HL-60 (cell line): ENCODE measurements around the gene HOXA11.
A peak's percentile ranks its signal among the peaks of the same experiment; 100 is the strongest.

ENCODE experiments used
- DNase-seq, 2 experiments: peaks; one replicate each; pipeline ENCODE4 v3.0.0-alpha.2; 2010 to 2020; ENCODE audit warnings: low read depth in 1 of 2, low spot score in 1 of 2
- H3K27ac ChIP-seq: fragments of 250-450 bp; sonication (Bioruptor Pico); replicated peaks from 2 replicates; pipeline ENCODE4 v1.5.1; 2020; ENCODE audit warnings: mild to moderate bottlenecking, moderate library complexity
- H3K27me3 ChIP-seq: fragments of 250-450 bp; sonication (Bioruptor Pico); 2 replicates; pipeline ENCODE4 v1.5.1; 2021; ENCODE audit warnings: mild to moderate bottlenecking, moderate library complexity; ENCODE audit not compliant: insufficient read depth, poor library complexity, severe bottlenecking
- H3K4me3 ChIP-seq: replicated peaks from 2 replicates; pipeline ENCODE4 v1.5.1; 2011; ENCODE audit warnings: mild to moderate bottlenecking, control low read depth, low read length; ENCODE audit not compliant: insufficient read depth
- GABPA ChIP-seq: IDR thresholded peaks from 2 replicates; pipeline ENCODE4 v1.6.1; 2012; ENCODE audit warnings: low read depth
- POLR2AphosphoS5 ChIP-seq: IDR thresholded peaks from 2 replicates; pipeline ENCODE4 v1.6.1; 2012; ENCODE audit warnings: low read depth
- REST ChIP-seq: IDR thresholded peaks from 2 replicates; pipeline ENCODE4 v1.6.1; 2012; ENCODE audit warnings: low read depth; ENCODE audit not compliant: insufficient replicate concordance
- SPI1 ChIP-seq: IDR thresholded peaks from 2 replicates; pipeline ENCODE4 v1.6.1; 2012; ENCODE audit warnings: low read depth, mild to moderate bottlenecking, borderline replicate concordance
- TF ChIP-seq, protein P1 (sequence below): IDR thresholded peaks from one replicate; pipeline ENCODE4 v1.5.1; 2011; ENCODE audit warnings: low read length, control low read depth, inconsistent platforms; ENCODE audit not compliant: insufficient read depth

Gene HOXA11

GRCh38 chr7:27152816-27153442 lies 32.1 kb downstream of the HOXA11 start:
- Histone ChIP-seq H3K27me3 (peaks cover 68% of the 10 kb centered on the region), H3K27ac (no peak overlapping the region), H3K4me3 (no peak overlapping the region)
- no peak for DNase-seq
- TF ChIP-seq GABPA = no peak
- TF ChIP-seq, protein P1, sequence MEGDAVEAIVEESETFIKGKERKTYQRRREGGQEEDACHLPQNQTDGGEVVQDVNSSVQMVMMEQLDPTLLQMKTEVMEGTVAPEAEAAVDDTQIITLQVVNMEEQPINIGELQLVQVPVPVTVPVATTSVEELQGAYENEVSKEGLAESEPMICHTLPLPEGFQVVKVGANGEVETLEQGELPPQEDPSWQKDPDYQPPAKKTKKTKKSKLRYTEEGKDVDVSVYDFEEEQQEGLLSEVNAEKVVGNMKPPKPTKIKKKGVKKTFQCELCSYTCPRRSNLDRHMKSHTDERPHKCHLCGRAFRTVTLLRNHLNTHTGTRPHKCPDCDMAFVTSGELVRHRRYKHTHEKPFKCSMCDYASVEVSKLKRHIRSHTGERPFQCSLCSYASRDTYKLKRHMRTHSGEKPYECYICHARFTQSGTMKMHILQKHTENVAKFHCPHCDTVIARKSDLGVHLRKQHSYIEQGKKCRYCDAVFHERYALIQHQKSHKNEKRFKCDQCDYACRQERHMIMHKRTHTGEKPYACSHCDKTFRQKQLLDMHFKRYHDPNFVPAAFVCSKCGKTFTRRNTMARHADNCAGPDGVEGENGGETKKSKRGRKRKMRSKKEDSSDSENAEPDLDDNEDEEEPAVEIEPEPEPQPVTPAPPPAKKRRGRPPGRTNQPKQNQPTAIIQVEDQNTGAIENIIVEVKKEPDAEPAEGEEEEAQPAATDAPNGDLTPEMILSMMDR = no peak
- TF ChIP-seq POLR2AphosphoS5 = no peak
- TF ChIP-seq SPI1 = no peak
- TF ChIP-seq REST = no peak

DNA sequence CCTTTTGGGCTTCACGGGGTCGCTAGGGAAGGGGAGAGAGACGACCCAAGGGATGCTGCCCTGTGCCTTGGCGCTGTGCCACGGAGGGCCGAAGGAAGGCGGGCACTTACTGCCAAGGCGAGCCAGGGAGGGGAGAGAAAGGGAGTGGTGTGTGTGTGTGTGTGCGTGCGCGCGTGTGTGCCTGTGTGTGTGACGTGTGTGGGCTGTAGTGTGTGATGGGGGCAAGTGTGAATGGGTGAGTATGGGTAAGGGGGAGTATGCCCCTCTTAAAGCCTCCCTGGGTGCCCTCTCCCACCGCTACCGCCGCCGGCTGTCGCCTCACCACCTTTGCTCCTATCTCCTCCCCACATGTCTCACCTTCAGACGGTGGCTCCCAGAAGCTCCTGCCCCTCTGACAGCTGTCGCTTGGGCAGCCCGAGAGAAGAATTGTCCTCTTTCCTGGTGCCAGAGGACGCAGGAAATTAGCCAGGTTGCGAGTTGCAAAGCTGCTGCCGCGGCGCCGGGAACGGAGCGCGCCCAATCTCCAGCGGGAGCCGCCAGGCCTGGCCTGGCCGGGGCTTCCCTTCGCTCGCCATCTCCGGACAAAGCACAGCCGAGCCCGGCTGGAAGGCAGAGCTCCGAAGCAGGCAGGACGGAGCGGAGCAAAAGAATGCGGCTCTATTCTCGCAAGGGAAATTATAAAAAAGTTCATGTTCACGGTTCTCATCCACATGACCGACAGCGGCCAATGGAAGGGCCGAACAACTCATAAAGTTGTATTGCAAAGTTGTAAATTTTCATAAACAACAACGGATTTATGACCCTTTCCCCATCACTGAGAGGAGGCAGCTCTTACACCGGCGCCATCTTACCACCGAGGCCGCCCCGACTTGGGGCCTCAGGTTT lies 32.9 kb downstream of the HOXA11 start, which contains the start of gene HOXA3:
Gene HOXA3, minus strand, starts transcription at position 653 of the 885 bp plus-strand sequence. CDS start 41,943 bp downstream, outside the sequence.
- Histone ChIP-seq H3K4me3 (peak within 1 kb of the TSS; percentile 44), H3K27ac (no peak within 1 kb of the TSS), H3K27me3 (peaks cover 66% of the 10 kb centered on the region)
- TF ChIP-seq GABPA = no peak
- TF ChIP-seq, protein P1 = no peak
- TF ChIP-seq REST = no peak
- no peak for TF ChIP-seq SPI1
- TF ChIP-seq POLR2AphosphoS5 = no peak
- no peak for DNase-seq

GRCh38 chr7:27151341-27151930 lies 33.6 kb downstream of the HOXA11 start:
- Histone ChIP-seq H3K4me3 (peak overlapping the region; percentile 44), H3K27ac (no peak overlapping the region), H3K27me3 (peaks cover 63% of the 10 kb centered on the region)
- TF ChIP-seq REST = no peak
- TF ChIP-seq, protein P1 = no peak
- TF ChIP-seq SPI1 = no peak
- TF ChIP-seq POLR2AphosphoS5 = no peak
- TF ChIP-seq GABPA = no peak
- no peak for DNase-seq
